HG02798 (cell line): ENCODE data around the gene UCK1.
"Not testable (repeated sequence)": the region's sequence is repeated elsewhere in the genome, so short reads cannot be mapped to it uniquely, and the experiment has no call there.

ENCODE experiments used
- ATAC-seq: cut with Tn5 transposase; IDR thresholded peaks from one replicate; pipeline ENCODE4 v1.9.1; 2021; ENCODE audit warnings: mild to moderate bottlenecking; ENCODE audit not compliant: unreplicated experiment, poor library complexity

UCK1 gene

GRCh38 chr9:131524665-131525315 lies 6.3 kb downstream of the UCK1 start:
- no peak for ATAC-seq

GRCh38 chr9:131523451-131524435 lies 7.3 kb downstream of the UCK1 start:
- no peak for ATAC-seq

GRCh38 chr9:131523086-131523388 lies 8.0 kb downstream of the UCK1 start:
- no peak for ATAC-seq

DNA sequence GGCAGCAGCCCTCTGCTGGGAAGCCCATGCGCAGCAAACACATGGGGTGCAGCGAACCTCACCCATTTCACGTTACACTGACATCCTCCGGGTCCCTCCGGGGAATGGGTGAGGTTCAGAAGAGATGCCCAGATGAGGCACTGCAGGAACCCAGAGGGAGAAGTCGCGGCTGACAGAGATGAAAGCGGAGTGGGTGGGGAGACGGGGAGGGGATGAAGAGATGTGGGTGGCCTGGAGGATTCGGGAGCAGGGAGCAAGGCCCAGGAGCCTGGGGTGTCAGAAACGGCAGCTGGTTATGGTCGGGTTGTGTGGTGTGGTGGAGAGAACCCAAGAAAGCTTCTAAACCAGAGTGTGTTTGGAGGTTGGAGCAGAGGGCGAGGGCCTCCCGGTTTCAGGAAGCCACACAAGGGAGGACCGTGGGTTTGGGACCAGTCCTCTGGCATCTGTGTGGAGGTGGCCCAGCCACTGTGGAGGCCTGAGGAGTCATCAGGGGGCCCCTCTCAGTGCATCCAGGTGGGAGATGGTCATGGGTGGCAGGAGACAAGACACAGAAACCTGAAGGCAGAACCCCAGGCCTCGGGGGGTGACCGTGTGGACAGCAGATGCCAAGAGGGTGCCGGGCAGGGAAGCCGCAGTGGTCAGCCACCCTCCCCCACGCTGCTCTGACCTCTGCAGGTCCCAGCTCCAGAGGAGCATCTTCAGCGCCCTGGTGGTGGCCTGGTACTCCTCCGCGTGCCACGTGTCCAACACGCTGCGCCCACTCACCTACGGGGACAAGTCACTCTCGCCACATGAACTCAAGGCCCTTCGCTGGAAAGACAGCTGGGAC lies 8.6 kb downstream of the UCK1 start:
- no peak for ATAC-seq

DNA sequence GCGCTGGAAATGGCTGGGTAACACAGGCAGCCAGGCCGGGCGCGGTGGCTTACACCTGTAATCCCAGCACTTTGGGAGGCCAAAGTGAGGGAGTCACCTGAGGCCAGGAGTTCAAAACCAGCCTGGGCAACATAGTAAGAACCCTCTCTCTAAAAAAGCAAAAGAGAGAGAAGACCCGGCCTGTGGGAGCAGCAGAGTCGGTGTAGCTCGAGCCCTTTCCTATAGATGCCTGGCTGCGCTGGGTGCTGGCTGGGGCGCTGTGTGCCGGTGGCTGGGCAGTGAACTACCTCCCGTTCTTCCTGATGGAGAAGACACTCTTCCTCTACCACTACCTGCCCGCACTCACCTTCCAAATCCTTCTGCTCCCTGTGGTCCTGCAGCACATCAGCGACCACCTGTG lies 9.2 kb downstream of the UCK1 start:
- no peak for ATAC-seq

- ATAC-seq = no peak
Measured at GRCh38 chr9:131521203-131521602, 9.9 kb downstream of the UCK1 start.

DNA sequence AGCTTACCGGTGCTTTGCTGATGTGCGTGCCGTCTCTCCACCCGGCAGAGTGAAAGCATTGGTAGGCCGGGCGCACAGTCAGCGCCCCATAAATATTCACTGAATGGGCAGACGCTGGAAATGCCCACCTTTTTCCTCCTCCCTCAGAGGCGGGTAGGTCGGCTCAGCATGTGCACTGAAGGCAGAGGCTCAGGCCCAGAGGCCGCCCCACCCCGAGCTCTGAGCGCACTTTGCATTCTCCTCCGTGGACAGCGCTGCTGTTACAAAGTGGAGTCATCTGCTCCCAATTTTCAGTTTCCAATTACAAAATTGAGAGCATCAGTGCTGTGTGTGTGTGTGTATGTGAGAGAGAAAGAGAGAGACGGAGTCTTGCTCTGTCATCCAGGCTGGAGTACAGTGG lies 10.6 kb downstream of the UCK1 start:
- no peak for ATAC-seq

GRCh38 chr9:131518553-131518952 lies 12.5 kb downstream of the UCK1 start:
- no peak for ATAC-seq

GRCh38 chr9:131517761-131518190 lies 13.3 kb downstream of the UCK1 start:
- ATAC-seq = no peak

- no peak for ATAC-seq
Measured at GRCh38 chr9:131516930-131517329, 14.1 kb downstream of the UCK1 start.

DNA sequence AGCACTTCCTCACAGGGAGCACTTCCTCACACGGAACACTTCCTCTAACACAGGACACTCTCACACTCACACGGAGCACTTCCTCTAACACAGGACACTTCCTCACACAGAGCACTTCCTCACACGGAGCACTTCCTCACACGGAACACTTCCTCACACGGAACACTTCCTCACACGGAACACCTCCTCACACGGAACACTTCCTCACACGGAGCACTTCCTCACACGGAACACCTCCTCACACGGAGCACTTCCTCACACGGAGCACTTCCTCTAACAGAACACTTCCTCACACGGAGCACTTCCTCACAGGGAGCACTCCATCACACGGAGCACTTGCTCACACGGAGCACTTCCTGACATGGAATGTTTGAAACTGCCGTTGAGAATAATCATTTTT lies 15.0 kb downstream of the UCK1 start:
- ATAC-seq = no peak

GRCh38 chr9:131515559-131516031 lies 15.5 kb downstream of the UCK1 start:
- ATAC-seq = not testable (repeated sequence)

- no peak for ATAC-seq
Measured at GRCh38 chr9:131513177-131513576, 17.9 kb downstream of the UCK1 start.

DNA sequence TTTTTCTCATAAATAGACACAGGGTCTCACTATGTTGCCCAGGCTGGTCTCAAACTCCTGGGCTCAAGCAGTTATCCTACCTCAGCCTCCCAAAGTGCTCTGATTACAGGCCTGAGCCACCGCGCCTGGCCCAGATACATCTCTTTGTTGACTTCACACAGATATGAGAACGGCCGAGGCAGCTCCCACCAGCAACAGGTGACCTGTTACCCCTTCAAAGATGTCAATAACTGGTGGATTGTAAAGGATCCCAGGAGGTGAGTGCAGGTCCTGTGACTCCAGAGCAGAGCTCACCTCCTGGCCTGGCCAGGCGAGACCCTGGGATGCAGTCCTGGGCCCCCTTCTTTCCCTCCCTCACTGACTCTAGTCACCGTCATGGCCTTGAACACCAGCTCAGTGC lies 19.2 kb downstream of the UCK1 start:
- ATAC-seq = no peak

DNA sequence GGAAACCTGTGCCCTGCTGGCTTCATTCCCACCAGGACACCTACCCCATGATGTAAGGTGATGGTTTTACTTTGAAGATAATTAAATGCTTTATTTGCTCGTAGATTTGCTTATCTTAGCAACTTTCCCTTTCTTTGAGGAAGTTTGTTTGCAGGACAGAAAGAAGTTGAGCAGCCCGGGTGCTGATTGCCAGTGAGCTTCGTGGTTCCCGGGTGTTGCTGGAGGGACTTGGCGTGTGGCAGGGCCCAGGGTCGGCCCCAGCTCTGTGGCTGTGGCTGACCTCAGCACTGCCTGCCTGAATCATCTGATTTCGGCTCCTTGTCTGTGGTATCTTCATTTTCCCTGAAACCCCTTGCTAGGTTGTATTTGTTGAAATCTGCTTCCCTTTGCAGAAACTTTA lies 19.6 kb downstream of the UCK1 start:
- no peak for ATAC-seq

DNA sequence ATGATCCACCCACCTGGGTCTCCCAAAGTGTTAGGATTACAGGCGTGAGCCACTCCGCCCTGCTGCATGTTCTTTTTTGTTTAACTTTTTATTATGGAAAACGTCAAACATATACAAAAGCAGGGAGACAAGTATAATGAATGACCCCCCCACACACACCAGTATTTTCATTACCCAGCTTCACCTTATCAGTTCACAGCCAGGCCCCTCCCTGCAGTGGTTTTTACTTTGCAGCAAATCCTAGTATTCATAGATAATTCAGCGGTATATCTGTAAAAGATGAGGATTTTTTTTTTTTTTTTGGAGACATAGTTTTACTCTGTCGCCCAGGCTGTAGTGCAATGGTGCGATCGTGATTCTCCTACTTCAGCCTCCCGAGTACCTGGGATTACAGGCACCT lies 26.1 kb downstream of the UCK1 start:
- ATAC-seq = no peak

- ATAC-seq = no peak
Measured at GRCh38 chr9:131503626-131504465, 27.2 kb downstream of the UCK1 start.

GRCh38 chr9:131502781-131503625 lies 28.1 kb downstream of the UCK1 start, which contains the start of gene POMT1:
Gene POMT1, plus strand, starts transcription at chr9:131502918. Its CDS starts 1,301 bp downstream, at chr9:131504219.
- peak; percentile 91 for ATAC-seq
